ENCODE results near the gene ACAP1.
"Not testable (repeated sequence)": the region's sequence is repeated elsewhere in the genome, so short reads cannot be mapped to it uniquely, and the experiment has no call there.

ACAP1 gene

GRCh38 chr17:7329374-7329996 lies 6.8 kb upstream of the ACAP1 start:
- DNase-seq, result peak; percentile 92

- peak; percentile 68 for DNase-seq
Measured at GRCh38 chr17:7329997-7330637, 6.2 kb upstream of the ACAP1 start.

GRCh38 chr17:7330638-7331015 lies 5.7 kb upstream of the ACAP1 start:
- DNase-seq, result no peak

GRCh38 chr17:7332111-7332510 lies 4.2 kb upstream of the ACAP1 start:
- DNase-seq, result no peak

- DNase-seq, result not testable (repeated sequence)
Measured at GRCh38 chr17:7332600-7333069, 3.7 kb upstream of the ACAP1 start.

GRCh38 chr17:7334938-7335538 lies 1.3 kb upstream of the ACAP1 start:
- DNase-seq, result no peak

GRCh38 chr17:7335765-7336164 lies 564 bp upstream of the ACAP1 start:
- not testable (repeated sequence) for DNase-seq

- DNase-seq, result not testable (repeated sequence)
Measured at GRCh38 chr17:7337600-7337999, 1.3 kb downstream of the ACAP1 start.

- DNase-seq, result no peak
Measured at GRCh38 chr17:7340179-7340578, 3.9 kb downstream of the ACAP1 start.

- no peak for DNase-seq
Measured at GRCh38 chr17:7341842-7342241, 5.5 kb downstream of the ACAP1 start.

- DNase-seq, result no peak
Measured at GRCh38 chr17:7343250-7343649, 6.9 kb downstream of the ACAP1 start.

- no peak for DNase-seq
Measured at GRCh38 chr17:7346761-7347614, 10.7 kb downstream of the ACAP1 start.

GRCh38 chr17:7347630-7348477 lies 11.5 kb downstream of the ACAP1 start:
- DNase-seq, result no peak

- no peak for DNase-seq
Measured at GRCh38 chr17:7348478-7349242, 12.3 kb downstream of the ACAP1 start.

GRCh38 chr17:7351665-7352502 lies 15.6 kb downstream of the ACAP1 start, which contains the start of gene KCTD11:
Gene KCTD11 (plus strand): TSS chr17:7352162.
- DNase-seq, result peak; percentile 65

GRCh38 chr17:7352503-7352889 lies 16.2 kb downstream of the ACAP1 start:
- no peak for DNase-seq

GRCh38 chr17:7352910-7353635 lies 16.7 kb downstream of the ACAP1 start:
- no peak for DNase-seq

- DNase-seq, result no peak
Measured at GRCh38 chr17:7354262-7354843, 18.0 kb downstream of the ACAP1 start.

- DNase-seq, result no peak
Measured at GRCh38 chr17:7355053-7355452, 18.7 kb downstream of the ACAP1 start, which contains the start of gene TMEM95. Gene TMEM95 (plus strand): TSS chr17:7355156. CDS start chr17:7355205, 49 bp downstream.
